NCI-H82 treated with DMSO at 0.1 percent for 48 hours (cell line): ENCODE data around the gene GUCY2F.

Experiments
- DNase-seq: peaks from one replicate; lab custom pipeline; 2025; ENCODE audit not compliant: unreplicated experiment; lab: John Stamatoyannopoulos, UW

Gene GUCY2F

DNA sequence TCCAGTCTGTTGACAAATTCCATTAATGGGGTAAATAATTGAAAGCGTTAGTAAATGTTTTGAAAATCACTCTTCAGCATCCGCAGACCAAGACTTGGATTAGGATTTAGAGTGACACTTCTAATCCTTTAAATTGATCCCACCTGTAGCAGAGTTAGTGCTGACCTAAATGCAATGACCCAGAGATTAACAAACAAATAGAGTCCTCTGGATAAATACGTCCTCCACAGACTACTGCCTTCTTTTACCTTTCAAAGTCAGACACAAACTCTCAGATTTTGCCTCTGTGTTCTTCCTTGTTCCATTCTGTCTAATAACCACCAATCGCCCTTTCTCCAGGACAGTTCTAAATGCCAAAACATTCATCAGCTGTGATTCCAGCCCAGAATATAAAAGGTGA, at the start of gene GUCY2F:
TSS of gene GUCY2F (minus strand) at position 101 of the 400 bp plus-strand sequence. CDS start 6,150 bp downstream, outside the sequence.
- peak; percentile 3 for DNase-seq

- no peak for DNase-seq
These were observed 37.1 kb upstream of the GUCY2F start for GRCh38 chrX:109519001-109519400.

- DNase-seq, result no peak
These were observed 29.2 kb upstream of the GUCY2F start for GRCh38 chrX:109511113-109511512.

GRCh38 chrX:109508915-109509314, 27.0 kb upstream of the GUCY2F start:
- no peak for DNase-seq

DNA sequence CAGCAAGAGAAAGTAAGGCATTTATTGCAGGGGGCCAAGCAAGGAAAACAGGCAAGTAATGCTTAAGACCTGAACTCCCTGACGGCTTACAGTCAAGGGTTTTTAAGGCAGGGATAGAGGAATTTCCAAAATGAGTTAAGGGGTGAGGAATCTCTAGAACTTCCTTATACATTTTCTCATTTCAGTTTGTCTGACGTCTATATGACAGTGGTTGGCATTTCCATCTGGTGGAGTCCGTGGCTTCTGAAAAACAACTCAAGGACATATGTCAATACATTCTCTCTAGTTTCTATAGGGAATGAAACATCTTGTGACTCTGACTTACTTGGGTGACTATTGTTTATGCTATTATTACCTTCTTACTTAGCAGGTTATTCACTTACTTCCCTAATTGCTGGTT, 19.3 kb upstream of the GUCY2F start:
- DNase-seq, result no peak

DNA sequence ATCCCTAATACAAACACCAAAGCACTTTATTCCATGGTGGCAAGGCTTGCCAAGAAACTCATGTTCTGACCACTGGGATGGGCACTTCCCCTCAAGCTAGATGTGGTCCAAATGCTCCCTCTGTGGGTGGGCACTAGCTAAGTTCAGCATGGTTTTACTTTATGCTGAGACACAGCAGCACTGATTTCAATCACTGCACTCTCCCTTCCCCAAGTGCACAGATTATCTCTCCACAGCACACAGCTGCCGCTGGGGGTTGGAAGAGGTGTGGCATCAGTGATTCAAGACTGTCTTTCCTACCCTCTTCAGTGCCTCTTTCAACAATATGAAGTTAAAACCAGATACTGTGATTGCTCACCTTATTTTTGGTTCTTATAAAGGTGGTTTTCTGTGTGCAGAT, 16.5 kb upstream of the GUCY2F start:
- no peak for DNase-seq

- no peak for DNase-seq
These were observed 7.3 kb upstream of the GUCY2F start for GRCh38 chrX:109489174-109489573.

DNA sequence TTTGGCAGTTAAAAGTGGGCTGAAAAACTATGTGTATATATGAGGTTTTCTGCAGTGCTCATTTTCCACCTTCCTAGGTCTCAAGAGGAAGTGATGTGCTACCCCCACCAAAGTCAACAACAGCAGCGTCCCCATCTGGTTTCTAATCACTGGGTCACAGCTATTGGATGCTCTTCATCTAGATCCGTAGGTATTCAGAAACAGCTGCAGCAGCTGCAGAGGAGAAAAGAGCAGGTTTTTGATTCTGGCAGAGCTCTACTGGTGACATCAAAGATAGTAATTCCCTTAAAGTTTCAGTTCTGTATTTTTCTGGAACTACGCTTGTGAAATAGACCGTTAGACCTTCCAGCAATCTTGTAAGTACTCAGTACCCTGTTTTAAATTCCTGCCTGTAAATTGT, 5.8 kb upstream of the GUCY2F start:
- no peak for DNase-seq

DNA sequence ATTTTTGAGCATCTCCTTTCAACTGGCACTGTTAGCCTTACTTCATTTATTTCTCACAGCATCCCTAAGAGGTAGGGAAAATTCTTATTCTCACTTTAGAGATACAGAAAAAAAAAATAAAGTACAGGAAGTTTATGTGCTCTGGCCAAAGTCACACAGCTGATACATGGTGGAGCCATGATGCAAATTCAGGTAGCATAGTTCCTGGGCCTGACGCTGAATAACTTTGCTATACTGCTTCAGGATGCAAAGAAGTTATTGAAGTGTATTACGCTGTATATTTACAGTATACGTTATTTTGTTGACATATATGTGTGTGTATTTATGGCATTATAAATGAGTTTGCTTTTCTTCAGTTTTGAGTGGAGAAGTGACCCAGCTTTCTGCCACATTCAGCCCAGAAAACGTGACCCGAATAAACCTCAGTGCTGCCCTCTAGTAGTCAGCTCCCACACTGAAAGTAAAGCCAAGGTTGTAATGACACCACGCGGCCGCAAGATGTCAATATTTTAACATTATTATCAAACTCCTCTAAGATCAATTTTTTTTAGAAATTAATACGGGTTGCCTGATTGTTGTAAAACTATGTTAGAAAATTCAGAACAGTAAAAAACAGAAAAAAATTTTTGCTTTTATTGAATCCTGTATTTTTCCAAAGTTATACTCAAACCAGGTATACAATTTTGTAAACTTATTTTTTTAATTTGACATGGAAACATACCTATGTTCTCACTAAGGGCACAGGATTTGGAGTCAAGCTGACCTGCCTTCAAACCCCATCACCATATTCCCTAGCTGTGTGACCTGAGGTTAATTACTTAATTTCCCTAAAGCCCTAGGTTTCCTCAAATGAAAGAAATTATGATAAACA, 3.8 kb upstream of the GUCY2F start:
- peak; percentile 14 for DNase-seq

DNA sequence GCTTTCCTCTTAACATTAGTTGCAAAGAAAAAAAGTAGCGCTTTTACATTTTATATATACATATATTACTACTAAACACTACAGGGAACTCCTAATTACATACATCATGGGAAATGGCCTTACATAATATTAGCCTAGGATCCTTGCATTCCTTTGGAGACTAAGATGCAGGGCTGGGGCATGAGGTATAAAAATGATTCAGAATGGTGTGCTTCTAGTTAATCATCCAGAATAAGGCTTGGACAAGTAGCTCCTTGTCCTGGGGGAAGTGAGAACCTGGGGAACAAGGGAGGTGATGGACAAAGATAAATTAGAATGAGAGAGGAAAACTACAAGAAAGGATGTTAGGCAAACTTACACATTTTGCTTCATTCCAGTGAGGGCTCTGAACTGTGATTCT, 3.0 kb upstream of the GUCY2F start:
- DNase-seq, result no peak

DNA sequence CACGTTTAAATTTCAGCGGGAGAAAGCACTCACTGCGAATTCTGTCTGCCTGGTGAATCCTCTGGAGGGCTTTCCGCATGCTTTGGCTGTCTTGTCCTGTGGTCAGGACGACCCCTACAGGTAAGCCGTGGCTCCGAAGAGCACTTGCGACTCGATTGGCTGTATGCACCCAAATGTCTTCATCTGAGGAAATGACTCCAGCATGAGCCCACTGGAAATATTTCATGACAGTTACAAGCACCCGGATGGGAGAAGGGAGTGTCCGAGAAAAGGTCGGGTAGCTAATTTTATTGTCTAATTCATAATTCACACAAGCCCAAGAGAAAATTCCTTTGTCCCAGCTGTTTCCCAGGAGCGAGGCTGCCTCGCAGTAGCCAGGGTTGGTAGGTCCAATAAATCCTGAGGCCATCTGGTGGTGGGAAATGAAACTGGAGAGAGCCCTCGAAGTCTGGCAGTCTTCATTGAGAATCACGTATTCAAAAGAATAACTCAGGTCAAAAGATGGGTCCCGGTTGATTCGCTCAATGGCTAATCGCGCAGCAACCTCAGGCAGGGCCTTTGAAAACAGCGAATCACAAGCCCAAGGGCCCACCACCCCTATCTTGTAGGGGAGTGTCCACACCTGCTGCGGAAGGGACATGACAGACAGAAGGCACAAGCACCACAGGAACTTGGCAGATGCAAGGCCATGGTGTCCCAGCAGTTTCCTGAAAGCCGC, 6.6 kb downstream of the GUCY2F start:
- DNase-seq, result peak; percentile 19

DNA sequence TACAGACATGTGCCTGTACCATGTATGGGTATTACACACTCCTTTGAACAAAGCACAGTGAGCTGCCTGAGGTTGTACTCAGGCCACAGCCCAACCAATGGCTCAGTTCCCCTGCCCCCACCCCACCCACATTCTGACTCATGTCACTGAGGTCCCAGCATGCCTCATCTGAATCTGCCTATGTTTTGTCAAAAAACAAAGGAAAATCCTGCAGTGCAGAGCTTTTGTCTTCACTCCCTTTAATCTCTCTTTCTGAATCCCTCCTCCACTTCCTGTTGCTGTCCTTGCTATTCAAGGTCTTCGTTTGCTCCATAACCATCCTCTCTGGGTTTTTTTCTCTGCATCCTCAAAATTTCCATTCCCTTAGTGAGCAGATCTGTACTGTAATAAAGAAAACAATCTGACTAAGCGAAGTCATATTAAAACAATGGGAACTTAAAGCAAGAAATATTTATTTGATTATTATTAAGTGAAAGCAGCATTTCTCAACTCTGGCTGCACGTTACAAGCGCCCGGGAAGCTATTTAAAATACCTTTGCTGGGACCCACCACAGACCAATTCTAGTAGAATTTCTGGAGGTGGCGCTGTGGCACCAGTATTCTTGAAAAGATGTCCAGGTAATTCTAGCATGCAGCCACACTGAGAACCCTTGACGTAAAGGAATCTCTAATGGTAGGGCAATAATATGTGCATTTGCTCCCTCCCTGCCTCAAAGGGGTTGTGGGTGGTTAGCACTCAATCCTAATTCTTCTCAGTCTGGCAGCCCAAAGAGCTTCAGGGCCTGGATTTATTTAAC, 8.7 kb downstream of the GUCY2F start:
- DNase-seq, result no peak

GRCh38 chrX:109464231-109464630, 17.7 kb downstream of the GUCY2F start:
- no peak for DNase-seq

DNA sequence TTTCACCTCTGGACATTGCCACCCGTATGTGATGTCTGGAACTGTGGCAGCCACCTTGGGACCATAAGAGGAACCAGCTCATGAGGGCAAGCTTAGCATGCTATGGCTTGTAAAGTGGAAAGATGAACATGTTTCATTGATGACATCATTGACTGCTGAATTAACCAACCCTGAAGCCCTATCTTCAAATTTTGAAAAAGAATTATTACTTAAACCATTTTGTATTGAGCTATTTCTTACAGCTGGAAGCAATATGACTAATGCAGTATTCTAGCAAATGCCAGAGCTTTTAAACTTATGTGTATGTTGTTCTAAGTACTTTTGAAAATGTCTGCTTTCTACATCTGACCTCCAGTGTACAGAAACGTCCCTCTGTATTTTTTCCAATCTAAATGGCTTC, 18.1 kb downstream of the GUCY2F start:
- DNase-seq, result no peak

DNA sequence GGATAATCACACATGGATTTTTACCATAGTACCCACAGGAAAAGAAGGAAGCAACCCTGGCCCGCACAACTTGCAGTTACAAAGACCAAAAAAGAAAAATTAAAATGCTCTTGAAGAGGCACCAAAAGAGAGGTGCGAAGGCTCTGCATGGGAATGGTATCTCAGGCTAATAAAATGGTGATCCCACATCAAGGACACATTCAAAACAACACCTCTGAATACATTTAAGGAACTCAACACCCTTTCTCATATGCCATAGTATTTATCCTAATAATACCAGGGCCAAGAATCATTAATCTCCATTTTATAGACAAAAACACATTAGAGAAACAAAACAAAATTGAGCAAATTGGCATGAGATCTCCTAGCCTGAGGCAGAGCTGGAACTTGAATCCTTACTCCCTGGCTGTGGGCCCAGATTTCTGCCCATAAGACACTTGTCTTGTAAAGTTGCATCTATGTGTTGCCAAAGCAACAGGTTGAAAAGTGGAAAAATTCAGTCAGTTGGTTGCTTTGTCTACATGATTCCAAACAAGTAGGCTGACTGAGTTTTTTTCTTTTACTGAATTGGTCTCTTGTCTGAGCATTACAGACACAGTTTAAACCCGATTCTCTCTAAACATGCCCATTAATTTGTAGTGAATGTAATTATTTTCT, 33.5 kb downstream of the GUCY2F start:
- DNase-seq, result no peak

GRCh38 chrX:109441266-109441665, 40.6 kb downstream of the GUCY2F start:
- DNase-seq, result no peak

DNA sequence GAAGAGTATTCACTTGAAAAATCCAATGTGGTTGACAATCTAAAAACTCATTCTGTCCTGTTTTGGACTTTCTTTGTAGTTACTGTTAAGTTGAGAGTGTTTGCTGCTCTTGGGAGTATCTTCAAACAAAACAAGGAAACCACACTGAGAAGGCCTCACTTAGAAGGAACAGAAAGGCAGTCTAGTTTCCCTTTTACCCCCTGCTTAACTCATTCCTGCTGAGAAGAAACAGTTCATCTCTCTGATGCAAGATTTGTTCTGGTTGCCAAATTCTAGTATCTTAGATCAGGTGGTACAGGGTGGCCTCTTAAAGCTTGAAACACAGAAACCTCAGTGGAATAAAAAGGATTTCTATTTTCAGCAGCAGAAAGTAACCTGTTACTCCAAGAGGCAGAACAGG, 41.4 kb downstream of the GUCY2F start:
- DNase-seq, result no peak

DNA sequence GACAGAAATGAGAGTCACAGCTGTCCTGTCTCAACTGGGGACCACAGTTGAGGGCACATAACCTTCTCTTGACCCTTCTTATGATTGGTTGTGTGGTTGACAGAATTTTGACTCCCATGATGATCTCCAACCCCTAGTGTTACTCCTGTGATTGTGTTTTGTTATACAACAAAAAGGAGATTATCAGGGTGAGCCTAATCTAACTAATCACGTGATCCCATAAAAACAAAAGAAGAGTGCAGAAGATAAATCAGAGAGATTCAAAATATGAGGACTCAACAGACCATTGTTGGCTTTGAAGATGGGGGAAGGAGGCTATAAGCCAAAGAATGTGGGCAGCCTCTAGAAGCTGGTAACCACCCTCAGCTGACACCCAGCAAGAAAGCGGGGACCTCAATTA, 72.7 kb downstream of the GUCY2F start:
- DNase-seq, result no peak

GRCh38 chrX:109403922-109404321, 78.0 kb downstream of the GUCY2F start:
- no peak for DNase-seq

- DNase-seq, result peak; percentile 2
These were observed 82.1 kb downstream of the GUCY2F start for GRCh38 chrX:109399831-109400230.

DNA sequence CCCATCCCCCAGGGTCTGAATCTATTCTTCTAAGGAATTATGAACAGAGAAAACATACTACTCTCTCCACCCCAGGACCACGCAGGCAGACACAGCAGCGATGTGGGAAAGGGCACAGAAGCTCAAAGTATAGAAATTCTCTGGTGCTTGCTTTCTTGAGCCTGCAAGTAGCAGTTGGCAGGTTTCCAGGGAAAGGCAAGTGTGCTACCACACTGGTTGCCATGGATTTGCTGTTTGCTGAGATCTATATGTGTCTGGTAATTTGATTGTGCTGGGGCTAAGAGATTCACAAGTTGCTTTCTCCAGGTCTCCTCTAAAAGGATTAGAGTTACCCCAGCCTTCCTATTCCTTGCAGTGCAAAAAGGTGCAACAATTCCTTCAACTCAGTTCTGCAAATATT, 83.1 kb downstream of the GUCY2F start:
- peak; percentile 9 for DNase-seq
